ENCODE results near the gene GTF3C6.
"Not testable (repeated sequence)": the region's sequence is repeated elsewhere in the genome, so short reads cannot be mapped to it uniquely, and the experiment has no call there.

The GTF3C6 gene

DNA sequence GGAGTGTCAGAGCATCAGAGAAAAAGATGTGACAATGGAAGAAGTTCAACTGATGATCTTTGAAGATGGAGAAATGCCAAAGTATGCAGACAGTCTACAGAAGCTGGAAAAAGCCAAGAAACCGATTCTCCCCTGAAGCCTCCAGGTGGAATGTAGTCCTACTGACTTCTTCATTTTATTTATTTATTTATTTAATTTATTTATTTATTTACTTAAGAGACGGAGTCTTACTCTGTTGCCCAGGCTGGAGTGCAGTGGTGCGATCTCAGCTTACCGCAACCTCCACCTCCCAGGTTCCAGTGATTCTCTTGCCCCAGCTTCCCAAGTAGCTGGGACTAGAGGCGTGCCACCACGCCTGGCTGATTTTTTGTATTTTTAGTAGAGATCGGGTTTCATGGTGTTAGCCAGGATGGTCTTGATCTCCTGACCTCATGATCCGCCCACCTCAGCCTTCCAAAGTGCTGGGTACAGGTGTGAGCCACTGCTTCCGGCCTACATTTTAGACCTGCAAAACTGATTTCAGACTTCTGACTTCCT, 21.1 kb downstream of the GTF3C6 start:
- DNase-seq: no peak

DNA sequence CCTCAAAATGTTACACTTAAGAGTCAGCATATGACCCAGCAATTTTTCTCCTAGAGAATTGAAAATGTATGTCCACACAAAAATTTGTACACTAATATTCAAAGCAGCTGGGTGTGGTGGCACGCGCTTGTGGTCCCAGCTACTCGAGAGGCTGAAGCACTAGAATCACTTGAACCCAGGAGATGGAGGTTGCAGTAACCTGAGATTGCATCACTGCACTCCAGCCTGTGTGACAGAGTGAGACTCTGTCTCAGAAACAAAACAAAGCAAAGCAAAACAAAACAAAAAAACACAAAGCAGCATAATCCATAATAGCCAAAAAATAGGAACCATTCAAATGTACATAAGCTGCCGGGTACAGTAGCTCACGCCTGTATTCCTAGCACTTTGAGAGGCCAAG, 21.7 kb downstream of the GTF3C6 start:
- no peak for DNase-seq

DNA sequence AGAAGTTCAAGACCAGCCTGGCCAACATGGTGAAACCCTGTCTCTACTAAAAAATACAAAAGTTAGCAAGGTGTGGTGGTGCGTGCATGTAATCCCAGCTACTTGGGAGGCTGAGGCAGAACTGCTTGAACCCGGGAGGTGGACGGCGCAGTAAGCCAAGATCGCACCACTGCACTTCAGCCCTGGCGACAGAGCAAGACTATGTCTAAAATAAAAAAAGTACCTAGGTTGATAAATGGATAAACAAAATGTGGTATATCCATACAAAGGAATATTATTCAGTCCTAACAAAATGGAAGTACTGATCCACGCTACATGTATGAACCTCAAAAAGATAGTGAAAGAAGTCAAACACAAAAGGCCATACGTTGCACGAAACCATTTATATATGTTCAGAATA, 22.1 kb downstream of the GTF3C6 start:
- DNase-seq: no peak

DNA sequence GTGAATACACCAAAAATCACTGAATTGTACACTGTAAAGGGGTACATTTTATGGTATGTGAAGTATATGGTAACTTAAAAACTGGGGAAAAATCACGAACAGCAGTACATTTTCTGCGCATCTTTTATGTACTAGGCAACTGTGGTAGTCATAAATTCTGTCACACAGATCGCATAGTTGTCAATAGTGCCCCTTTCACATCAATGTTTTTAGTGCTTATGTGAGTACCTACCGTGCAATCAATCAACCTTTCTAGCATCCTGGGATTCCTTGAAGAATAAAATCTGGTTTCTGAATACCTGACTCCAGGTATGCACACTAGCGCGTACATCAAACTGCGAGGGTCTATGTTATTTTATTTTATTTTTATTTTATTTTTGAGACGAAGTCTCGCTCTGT, 22.7 kb downstream of the GTF3C6 start:
- DNase-seq: no peak

DNA sequence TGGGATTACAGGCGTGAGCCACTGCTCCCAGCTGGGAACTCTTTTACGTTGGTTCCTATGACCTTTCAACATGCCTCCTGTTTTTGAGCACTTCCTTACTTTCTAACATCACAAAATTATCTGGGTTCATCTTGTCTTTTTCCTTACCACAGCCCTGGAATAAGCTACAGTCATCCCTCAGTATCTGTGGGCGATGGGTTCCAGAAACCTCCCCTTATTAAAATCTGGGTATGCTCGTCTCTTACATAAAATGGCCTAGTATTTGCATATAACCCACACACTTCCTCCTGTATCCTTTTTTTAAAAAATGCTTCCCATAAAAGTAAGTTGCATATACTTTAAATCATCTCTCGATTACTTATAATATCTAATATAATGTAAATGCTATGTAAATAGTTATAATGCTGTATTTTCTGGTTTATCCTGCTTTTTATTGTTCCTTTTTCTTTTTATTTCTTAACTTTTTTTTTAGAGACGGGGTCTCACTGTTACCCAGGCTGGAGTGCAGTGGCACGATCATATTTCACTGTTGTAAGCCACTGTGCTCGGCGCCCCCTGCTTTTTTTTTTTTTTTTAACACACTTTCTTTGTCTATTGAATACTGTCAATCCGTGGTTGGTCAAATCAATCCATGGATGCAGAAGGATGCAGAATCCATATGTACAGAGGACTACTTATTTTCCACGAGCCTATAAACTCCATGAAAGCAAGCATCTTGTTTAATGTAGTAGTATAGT, 32.5 kb downstream of the GTF3C6 start:
- no peak for DNase-seq

DNA sequence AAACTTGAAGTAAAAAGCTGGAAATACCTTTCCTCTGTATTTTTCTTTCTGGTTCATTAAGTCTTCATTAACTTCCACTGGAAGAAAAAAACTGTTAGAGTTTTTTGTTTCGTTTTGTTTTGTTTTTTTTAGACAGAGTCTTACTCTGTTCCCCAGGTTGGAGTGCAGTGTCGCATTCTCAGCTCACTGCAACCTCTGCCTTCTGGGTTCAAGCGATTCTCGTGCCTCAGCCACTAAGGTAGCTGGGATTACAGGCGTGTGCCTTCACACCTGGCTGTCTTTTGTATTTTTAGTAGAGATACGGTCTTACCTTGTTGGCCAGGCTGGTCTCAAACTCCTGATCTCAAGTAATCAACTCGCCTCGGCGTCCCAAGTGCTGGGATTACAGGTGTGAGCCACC, 38.2 kb downstream of the GTF3C6 start:
- DNase-seq: no peak

DNA sequence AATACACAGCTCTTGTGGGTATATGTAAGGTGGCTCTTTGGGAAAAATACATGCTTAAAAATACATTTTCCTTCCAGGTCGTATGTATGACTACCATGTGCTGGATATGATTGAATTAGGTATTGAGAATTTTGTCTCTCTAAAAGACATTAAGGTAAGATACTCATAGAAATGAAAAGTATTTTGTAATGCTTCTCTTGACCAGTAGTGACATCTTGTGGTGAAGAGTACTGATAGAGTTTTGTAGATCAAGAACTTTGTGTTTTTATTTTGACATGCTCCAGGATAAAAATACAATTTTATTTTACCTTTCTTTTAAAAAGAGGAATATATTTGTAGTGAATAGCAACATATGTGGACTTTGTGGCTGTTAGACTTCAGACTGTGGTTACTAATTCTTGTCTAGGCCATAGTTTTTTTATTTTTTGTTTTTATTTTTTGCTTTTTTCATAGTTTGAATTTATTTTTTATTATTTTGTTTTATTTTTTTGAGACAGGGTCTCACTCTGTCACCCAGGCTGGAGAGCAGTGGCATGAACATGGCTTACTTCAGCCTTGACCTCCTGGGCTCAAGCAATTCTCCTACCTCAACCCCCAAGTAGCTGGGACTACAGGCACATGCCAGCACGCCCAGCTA, 41.2 kb downstream of the GTF3C6 start:
- DNase-seq: no peak

DNA sequence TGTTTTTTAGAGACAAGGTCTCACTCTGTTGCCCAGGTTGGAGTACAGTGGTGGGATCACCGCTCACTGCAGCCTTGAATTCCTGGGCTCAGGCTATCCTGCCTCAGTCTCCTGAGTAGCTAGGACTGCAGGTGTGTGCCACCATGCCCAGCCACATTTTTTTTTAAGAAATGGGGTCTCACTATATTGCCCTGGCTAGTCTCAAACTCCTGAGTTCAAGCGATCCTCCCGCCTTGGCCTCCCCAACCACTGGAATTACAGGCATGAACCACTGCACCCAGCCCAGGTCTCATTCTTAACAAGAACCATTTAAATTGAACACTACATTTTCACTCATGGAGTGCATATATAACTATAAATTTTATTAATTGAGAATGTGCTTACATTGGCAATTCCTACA, 43.8 kb downstream of the GTF3C6 start:
- DNase-seq: no peak

DNA sequence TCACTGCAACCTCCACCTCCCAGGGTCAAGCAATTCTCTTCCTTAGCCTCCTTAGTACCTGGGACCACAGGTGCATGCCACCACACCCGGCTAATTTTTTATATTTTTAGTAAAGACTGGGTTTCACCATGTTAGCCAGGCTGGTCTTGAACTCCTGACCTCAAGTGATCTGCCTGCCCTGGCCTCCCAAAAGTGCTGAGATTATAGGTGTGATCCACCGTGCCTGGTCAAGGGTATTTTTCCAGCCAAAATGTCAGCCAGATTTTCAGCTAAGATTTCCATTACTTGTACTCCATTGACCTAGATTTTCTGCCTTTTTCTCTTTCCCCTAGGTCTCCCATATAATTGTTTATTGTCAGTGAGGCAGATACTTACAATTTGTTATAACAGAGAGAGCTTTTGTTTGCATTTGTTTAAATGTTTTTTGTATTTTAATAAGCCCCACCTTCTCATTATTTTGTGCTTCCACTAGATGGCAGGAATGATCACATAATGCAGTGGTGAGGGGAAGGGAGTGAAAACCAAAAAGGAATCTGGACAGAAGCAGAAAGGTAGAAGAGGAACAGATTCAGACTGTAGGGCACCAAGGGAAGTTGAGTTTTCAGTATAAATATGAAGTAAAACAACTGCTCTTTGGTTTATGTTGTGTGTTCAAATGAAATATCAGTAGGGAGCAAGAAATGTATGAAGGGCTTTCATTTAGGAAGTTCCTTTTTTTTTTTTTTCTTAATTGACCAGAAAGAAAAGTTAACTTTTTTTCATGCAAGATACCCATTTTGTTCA, 53.0 kb downstream of the GTF3C6 start:
- no peak for DNase-seq

DNA sequence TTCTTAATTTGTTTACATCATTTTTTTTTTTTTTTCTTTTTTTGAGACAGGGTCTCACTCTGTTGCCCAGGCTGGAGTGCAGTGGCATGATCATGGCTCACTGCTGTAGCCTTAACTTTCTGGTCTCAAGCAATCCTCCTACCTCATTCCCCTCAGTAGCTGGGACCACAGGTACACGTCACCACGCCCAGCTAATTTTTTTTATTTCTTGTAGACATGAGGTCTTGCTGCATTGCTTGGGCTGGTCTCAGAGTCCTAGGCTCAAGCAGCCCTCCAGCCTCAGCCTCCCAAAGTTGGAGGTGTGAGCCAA, 53.6 kb downstream of the GTF3C6 start:
- DNase-seq: no peak

DNA sequence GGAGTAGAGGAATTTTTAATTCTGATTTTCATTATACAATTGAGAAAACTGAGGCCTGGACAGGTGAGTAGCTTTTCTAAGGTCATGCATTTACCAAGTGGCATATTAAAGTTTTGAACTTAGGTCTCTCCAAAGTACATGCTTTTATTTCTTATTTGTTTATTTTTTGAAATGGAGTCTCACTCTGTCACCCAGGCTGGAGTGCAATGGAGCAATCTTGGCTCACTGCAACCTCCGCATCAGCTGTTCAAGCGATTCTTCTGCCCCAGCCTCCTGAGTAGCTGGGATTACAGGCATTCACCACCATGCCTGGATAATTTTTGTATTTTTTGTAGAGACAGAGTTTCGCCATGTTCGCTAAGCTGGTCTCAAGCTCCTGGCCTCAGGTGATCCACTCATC, 54.0 kb downstream of the GTF3C6 start:
- DNase-seq: not testable (repeated sequence)

DNA sequence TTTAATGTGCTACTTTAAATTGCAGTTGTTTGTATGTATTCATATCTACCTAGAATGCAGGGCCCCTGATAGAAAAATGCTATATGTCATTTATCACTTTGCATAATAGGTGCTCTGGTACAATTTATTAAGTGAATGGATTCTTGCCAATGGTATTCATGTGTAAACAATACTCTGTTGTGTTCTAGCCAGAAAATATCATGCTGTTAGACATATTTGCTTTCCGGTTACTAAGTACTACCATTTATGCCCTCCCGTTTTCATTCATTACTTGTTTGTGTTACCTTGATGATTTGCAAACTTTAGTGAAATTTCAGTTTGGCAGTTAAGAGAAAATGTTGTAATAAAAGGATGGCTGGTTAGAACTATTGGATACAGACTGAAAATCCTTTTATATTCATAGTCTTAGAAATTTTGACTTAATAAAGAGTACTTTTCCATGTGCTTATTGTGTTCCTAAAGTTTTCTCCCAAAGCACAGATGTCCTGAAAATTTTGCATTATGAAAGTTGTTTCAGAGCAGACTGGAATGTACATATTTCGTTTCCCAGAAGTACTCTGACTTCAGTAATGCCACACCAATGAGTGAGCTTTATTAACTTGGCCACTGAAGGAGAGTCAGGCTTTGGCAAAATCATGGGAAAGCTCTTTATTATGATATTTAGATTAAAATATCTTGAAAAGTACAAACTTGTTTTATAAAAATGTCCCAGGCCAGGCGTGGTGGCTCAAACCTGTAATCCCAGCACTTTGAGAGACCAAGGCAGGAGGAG, 54.8 kb downstream of the GTF3C6 start:
- DNase-seq: no peak

DNA sequence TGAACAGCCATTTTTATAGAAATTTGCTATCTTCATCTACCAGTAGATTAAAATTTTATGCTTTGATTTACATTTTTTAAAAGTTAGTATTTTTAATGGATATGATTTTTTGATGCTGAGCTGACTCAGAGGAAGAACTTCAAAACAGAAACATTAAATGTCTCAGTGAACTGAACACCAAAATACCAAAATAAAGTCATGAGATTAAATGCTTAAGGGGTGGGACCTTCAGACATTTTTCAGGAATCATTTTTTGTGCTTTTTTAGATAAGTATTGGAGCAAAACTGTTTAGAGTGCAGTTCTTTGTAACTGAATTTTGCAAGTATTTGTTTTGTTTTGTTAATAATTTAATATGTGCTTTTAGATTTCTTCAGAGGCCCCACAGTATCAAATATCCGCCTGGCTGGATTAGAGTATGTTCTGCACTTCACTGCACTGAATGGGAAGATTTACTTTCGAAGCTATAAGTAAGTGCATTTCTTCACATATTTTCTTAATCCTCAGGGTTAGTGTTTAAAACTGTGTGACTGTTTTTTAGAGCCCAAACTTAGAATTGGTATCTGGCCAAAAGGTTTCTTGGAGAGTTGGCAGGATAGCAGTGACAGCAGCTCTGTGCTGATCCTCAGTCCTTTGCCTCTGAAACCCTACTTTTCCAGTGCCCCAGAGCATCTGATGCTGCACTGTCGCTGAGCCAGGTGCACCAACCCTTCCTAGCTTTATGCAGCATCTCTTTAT, 57.1 kb downstream of the GTF3C6 start:
- DNase-seq: no peak

DNA sequence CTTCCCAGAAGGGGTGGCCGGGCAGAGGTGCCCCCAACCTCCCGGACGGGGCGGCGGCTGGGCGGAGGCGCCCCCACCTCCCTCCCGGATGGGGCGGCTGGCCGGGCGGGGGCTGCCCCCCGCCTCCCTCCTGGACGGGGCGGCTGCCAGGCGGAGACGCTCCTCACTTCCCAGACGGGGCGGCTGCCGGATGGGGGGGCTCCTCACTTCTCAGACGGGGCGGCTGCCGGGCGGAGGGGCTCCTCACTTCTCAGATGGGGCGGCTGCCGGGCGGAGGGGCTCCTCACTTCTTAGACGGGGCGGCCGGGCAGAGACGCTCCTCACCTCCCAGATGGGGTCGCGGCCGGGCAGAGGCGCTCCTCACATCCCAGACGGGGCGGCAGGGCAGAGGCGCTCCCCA, 58.7 kb downstream of the GTF3C6 start:
- DNase-seq: not testable (repeated sequence)
